ENCODE measurements around the gene HES3.

Gene HES3

GRCh38 chr1:6263716-6264115, 19.7 kb downstream of the HES3 start:
- no peak for DNase-seq

- no peak for DNase-seq
Measured at GRCh38 chr1:6265151-6265550, 21.2 kb downstream of the HES3 start.

GRCh38 chr1:6266641-6267040, 22.7 kb downstream of the HES3 start:
- DNase-seq, result no peak

DNA sequence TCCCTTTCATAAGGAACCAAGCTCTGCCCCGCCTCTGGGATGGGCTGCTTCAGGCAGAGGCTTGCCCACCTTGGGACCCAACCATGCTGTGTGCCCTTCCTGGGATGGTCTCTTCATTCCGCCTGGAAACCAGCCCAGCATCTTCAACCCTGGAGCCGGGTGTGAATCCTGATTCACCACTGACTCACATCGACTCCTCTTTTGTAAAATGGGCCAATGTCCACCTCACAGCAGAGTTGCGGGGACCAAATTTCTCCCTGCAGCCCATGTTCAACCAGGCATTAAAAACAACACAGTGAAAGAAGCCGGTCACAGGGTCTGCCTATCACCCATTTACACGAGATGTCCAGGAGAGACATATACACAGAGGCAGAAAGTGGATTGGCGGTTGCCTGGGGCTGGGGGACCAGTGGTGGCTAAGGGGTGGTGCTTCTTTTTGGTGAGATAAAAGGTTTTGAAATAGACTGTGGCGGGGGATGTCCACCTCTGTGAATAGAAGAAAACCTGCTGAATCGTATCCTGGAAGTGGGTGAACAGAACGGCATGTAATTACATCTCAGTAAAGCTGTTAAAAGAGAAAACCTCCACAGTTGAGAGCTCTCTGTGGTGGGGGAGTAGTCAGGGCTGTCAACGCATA, 23.8 kb downstream of the HES3 start:
- DNase-seq, result no peak

- no peak for DNase-seq
Measured at GRCh38 chr1:6268415-6268814, 24.4 kb downstream of the HES3 start.

GRCh38 chr1:6269296-6269695, 25.3 kb downstream of the HES3 start:
- DNase-seq, result no peak

DNA sequence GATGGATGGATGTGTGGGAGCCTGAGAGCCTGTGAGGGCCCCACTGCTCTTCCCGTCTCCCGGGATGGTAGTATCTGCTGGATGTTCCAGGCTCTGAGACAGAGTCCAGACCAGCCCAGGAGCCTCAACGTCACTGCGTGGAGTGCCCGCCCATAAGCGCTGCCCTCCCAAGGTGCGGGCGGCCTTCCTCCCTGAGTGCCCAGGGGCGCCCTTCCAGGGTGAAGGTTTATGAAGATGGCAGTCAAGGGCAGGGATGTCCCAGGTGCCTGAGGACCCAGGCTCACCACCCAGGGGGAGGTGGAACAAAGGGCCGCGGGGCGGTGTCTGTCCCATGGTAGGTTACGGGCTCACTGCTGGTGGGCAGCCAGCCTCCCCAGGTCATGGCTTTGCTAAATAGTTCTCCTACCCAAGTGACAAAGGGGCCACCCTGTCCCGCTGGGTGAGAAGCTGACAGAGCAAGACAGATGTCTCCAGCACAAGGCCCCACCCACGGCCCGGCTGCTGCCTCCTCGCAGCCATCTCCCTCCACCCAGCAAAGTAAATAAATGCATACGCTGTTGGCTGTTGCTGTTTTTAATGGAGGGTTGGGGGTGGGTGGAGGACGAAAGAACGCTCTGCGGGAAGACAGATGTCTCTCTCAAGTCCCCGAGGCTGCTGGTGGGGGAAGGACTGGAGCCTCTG, 25.9 kb downstream of the HES3 start:
- DNase-seq, result no peak

- DNase-seq, result no peak
Measured at GRCh38 chr1:6270401-6270800, 26.4 kb downstream of the HES3 start.

DNA sequence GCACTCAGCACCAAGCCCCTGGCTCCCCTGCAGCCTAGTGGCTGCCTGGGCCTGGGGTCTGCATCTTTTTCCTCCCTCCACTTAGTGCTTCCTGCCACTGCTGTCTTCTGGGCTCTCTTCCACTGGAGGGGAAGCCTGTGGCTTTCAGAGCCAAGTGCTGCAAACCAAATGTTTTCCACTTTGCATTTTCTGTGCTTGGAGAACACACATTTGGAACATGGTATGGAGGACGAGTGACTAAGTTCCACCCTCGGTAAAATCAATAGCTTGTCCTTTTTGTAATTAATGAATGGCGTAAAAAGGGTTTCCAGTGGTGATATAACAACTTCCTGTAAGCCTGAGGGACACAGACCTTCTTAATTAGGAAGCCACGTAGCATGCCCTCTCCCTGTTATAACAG, 27.0 kb downstream of the HES3 start:
- DNase-seq, result no peak

GRCh38 chr1:6271554-6271953, 27.6 kb downstream of the HES3 start:
- DNase-seq, result no peak

DNA sequence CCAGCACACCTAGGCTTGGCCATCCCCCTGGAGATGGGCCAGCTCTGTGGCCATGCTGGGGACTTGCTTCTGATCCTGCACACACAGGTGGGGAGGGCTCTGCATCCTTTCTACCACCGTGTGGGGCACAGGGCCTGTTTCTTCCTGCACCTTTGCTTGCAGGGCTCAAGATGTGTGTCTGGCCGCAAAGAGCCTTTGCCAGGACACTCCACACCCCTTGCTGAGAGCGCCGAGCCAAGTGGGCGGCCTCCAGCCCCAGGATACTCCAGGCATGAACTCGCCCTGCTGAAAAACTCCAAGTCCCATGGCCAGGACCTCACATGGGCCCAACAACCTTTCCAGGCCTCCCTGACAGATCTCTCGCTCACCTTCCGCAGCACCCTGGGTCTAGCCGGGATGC, 28.5 kb downstream of the HES3 start:
- DNase-seq, result no peak

GRCh38 chr1:6272868-6273267, 28.9 kb downstream of the HES3 start:
- DNase-seq, result no peak

GRCh38 chr1:6273380-6273891, 29.5 kb downstream of the HES3 start:
- DNase-seq, result no peak

DNA sequence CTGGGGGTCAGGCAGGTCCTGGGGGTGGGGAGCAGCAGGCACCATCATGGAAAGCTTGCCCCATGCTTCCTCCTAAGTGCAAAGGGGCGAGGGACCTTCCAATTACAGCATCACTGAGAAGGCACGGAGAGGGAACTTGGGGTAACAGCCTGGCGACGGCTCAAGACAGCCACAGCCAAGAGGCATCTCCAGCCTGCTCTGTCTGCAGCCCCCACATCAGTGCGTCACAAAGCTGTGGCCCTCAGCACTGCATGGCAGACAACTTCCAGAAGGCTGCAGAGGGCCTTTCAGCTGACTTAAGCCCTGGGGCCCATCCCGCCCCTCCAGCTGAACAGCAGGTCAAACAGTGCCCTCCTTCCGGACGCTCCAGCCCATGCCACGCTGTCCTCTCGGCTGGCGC, 30.1 kb downstream of the HES3 start:
- no peak for DNase-seq

- DNase-seq, result no peak
Measured at GRCh38 chr1:6274622-6275139, 30.7 kb downstream of the HES3 start.

- DNase-seq, result no peak
Measured at GRCh38 chr1:6275826-6276782, 32.1 kb downstream of the HES3 start.

GRCh38 chr1:6276811-6277555, 33.0 kb downstream of the HES3 start:
- no peak for DNase-seq

DNA sequence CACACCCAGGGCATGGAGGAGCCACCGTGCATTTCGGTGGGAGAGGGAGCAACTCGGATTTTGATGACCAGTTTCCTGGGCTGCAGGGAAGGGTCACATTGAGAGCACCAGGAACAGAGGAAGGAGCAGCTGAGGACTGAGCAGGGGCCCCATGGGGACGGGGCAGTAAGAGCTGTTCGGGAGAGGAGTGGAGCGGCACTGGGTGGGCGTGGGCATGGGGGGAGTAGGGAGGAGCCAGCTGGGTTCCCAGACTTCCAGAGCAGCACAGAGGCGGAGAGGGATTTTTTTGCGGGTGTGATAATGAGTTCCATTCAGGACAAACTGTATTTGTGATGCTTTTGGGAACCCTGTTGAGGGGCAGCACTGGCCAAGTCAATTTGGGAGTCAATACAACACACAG, 34.3 kb downstream of the HES3 start:
- DNase-seq, result no peak

DNA sequence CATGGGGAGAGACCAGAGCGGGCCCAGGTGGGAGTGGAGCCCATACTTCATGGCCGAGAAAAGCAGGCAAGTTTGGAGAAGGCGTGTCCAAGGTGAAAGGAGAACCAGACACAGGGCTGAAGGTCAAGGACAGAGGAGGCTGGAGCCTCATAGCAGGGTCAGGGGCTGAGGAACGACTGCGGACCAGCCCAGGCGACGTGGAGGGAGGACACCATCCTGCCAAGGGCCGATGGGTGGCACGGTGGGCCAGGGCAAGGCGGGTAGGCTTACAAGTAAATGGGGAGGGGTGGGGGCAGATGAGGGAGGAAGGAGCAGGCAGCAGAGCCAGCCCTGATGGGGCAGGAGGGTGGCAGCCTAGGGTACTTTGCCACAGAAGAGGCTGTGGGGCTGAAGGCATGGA, 35.1 kb downstream of the HES3 start:
- no peak for DNase-seq

DNA sequence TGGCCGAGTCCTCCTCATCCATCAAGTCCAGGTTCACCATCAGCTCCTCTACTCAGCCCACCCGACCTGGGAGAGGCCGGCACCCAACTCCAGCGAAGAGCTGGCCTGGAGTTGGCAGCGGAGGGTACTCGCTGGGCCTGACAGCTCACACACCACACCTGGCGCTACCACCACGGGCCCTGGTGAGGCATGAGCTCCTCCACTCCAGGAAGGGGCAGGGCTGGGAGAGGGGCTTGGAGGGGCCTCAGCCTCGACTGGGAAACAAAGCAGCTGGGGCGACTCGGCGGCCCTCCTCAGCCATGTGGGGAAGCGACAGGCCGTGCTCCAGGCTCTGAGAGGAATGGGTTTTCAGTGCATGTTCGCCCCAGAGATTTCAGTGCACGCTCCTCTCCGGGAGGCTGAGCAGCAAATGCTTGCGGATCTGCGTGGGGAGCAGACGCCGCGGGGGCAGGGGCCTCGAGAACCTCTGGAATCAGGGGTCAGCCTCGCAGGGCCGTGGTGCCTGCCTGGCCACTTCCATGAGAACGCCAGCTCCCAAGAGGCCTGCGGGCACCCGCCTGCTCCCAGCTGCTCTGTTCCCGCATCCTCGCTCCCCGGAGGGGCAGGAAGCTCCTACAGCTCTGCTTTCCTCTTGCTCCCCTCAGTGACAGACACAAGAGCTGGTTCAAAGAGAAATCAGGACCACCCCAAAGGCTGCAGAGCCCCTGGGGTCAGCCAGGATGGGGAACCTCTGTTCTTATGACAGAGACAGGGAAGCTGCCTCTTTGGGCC, 35.8 kb downstream of the HES3 start:
- DNase-seq, result no peak

DNA sequence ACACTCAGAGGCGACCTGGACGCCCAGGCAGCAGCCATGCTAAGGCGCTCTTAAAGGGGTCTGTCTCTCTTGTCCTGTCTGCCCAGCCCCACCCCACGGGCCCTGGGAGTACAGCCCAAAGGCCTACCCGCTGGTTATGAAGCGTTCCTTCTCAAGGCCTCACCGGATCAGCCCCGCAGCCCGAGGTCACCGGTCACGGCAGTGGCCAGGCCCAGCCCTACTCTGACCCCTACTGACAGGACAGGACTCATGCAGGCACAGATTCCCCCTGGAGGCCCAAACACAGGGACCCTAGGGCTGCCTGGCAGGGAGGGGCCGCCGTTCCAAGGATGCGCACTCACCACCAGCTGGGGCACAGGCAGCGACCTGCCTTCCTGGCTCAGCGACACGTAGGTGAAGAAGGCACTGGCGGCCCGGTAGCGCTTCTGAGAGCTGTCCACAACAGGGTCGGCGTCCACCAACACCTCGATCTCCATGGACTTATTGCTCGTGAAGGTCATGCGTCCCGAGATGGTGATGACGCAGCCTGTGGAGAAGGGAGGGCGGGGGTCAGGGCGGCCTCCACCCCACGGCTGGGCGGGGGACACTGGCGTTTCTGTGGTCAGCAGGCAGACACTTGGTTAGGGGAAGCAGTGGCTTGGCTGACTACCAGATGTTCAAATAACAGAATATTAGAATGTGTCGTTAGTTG, 36.9 kb downstream of the HES3 start:
- peak in 1 of 2 donors; percentile 14 for DNase-seq
